Skeletal muscle satellite cell (primary cell): ENCODE results near the gene CUL3.
A peak's percentile ranks its signal among the peaks of the same experiment; 100 is the strongest.

Experiments used
- H3K27me3 ChIP-seq: 2 replicates; pipeline ENCODE4 v1.7.0; 2013; ENCODE audit warnings: low read length; ENCODE audit not compliant: control insufficient read depth, insufficient read depth
- H3K36me3 ChIP-seq: 2 replicates; pipeline ENCODE4 v1.7.0; 2013; ENCODE audit warnings: mild to moderate bottlenecking, control low read depth, low read length; ENCODE audit not compliant: insufficient read depth
- H3K4me1 ChIP-seq: 2 replicates; pipeline ENCODE4 v1.7.0; 2013; ENCODE audit warnings: low read length; ENCODE audit not compliant: control insufficient read depth, insufficient read depth
- H3K4me2 ChIP-seq: 2 replicates; pipeline ENCODE4 v1.7.0; 2013; ENCODE audit warnings: mild to moderate bottlenecking, low read length
- H3K4me3 ChIP-seq: 2 replicates; pipeline ENCODE4 v1.7.0; 2013; ENCODE audit warnings: low read length
- H3K9ac ChIP-seq: 2 replicates; pipeline ENCODE4 v1.7.0; 2013; ENCODE audit warnings: mild to moderate bottlenecking, low read depth, low read length, moderate library complexity
- H3K9me3 ChIP-seq: replicated peaks from 2 replicates; pipeline ENCODE4 v1.7.0; 2013; ENCODE audit warnings: mild to moderate bottlenecking, control low read depth, low read length

CUL3 gene

DNA sequence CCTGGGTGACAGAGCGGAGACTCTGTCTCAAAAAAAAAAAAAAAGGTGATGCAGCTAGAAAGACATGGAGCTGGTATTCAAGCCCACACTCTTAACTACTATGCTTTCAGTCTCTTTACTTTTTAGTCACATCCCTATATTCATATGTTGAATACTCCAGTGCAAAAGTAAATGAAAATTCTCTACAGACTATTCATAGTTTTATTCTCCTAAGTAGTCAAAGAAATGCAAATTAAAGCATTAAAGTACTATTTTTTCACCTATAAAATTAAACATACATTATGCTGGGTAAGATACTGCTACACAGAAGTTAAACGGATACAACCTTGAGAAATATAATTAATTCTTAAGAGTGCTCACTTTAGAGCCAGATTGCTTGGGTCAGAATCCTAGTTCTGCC lies 7.6 kb downstream of the CUL3 start:
- H3K36me3 ChIP-seq = no peaks in the 10 kb centered on the region
- H3K4me3 ChIP-seq = no peak overlapping the region
- H3K9me3 ChIP-seq = no peaks in the 10 kb centered on the region
- H3K9ac ChIP-seq = no peak overlapping the region
- no peak overlapping the region for H3K4me2 ChIP-seq
- no peaks in the 10 kb centered on the region for H3K27me3 ChIP-seq
- peaks cover 9% of the 10 kb centered on the region for H3K4me1 ChIP-seq

DNA sequence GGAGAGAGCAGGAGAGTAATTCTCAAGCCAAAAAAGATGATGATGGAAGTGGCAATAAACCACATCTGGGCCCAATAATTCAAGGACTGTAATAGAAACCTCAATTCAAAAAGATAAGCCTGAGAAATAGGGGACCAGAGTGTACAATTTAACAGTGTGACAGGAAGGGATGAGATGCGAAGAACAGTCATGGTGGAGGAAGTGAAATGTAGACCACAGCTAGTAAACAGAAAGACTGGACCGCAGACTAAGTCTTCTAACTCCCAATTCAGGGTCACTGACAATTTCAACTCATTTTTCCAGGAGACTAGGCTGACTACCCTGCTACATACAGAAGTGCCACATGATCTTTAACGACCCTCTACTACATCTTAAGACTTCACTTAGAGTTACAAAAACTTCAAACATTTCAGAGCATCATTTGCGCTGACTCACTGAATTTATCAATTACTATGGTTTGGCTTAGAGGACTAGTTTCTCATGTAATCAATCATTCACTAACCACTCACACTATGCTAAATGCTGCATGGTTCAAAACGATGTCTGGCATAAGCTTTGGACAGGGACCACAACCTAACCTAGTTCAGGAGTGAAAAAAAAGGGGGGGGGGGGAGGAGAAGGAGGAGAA lies 9.0 kb downstream of the CUL3 start:
- H3K9me3 ChIP-seq = no peaks in the 10 kb centered on the region
- H3K4me1 ChIP-seq = peaks cover 9% of the 10 kb centered on the region
- H3K27me3 ChIP-seq = no peaks in the 10 kb centered on the region
- no peak overlapping the region for H3K4me3 ChIP-seq
- H3K9ac ChIP-seq = no peak overlapping the region
- no peak overlapping the region for H3K4me2 ChIP-seq
- H3K36me3 ChIP-seq = no peaks in the 10 kb centered on the region

DNA sequence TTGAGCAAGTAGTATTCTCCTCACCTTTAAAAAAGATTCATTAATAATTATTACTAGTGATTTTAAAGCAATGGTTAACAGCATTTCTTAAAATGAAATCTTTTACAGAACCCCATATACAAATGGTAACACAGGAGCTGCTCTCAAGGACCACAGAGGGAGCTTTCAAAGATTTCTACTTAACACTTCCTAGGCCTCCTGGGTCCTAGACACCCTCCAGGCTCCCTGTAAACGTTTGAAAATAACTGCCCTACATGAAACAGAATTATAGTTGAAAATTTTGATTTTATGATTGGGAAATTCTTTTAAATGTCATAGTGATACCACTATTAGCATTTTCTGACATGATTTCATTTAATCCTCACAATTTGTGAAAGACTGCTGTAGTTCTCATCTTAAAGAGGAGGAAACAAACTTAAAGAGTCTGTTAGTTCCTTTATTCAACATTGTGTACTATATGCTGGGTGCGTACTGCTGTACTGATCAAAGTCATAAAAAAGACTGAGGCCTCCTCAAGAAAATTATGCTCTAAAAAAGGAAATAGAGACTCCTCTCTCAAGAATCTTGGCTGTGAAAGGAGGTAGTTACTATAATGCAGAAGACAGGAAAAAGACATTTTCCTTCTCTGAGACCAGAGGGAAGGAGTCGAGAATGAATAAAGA lies 10.6 kb downstream of the CUL3 start:
- H3K27me3 ChIP-seq = no peaks in the 10 kb centered on the region
- H3K4me2 ChIP-seq = no peak overlapping the region
- H3K4me1 ChIP-seq = peaks cover 16% of the 10 kb centered on the region
- H3K4me3 ChIP-seq = no peak overlapping the region
- no peaks in the 10 kb centered on the region for H3K36me3 ChIP-seq
- no peak overlapping the region for H3K9ac ChIP-seq
- H3K9me3 ChIP-seq = no peaks in the 10 kb centered on the region

DNA sequence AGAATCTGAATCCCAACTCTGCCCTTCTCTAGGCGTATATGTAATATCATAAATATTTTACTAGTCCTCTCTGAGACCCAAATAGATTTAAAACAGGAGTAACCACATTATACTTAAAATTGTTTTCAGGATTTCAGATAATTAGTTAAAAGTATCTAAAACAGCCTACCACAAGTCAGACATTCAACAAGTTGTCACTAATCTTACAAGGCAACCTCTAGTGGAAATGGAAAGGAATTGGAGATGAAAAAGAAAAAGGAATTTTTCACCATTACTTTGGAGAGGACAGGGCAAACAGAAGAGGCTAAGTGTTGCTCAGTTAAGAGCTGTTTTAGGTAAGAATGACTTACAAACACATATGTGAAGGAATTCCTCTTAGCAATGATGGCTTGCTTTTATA lies 11.4 kb downstream of the CUL3 start:
- Histone ChIP-seq H3K27me3 (no peaks in the 10 kb centered on the region), H3K4me1 (peaks cover 17% of the 10 kb centered on the region), H3K4me2 (no peak overlapping the region), H3K9me3 (no peaks in the 10 kb centered on the region), H3K9ac (no peak overlapping the region), H3K4me3 (no peak overlapping the region), H3K36me3 (no peaks in the 10 kb centered on the region)

DNA sequence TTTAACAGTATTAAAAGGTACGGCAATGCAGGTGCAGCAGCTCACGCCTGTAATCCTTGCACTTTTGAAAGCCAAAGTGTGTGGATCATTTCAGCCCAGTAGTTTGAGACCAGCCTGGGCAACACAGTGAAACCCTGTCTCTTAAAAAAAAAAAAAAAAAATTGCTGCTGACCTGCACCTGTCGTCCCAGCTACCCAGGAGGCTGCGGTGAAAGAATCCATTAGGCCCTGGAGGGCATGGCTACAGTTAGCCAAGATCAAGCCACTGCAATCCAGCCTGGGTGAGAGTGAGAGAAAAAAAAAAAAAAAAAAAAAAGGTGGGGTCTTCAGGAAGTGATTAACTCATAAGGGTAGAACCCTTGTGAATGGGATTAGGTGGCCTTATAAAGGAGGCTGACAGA lies 12.8 kb downstream of the CUL3 start:
- H3K4me3 ChIP-seq = no peak overlapping the region
- peaks cover 17% of the 10 kb centered on the region for H3K4me1 ChIP-seq
- H3K36me3 ChIP-seq = no peaks in the 10 kb centered on the region
- H3K4me2 ChIP-seq = no peak overlapping the region
- no peaks in the 10 kb centered on the region for H3K9me3 ChIP-seq
- H3K27me3 ChIP-seq = no peaks in the 10 kb centered on the region
- no peak overlapping the region for H3K9ac ChIP-seq

DNA sequence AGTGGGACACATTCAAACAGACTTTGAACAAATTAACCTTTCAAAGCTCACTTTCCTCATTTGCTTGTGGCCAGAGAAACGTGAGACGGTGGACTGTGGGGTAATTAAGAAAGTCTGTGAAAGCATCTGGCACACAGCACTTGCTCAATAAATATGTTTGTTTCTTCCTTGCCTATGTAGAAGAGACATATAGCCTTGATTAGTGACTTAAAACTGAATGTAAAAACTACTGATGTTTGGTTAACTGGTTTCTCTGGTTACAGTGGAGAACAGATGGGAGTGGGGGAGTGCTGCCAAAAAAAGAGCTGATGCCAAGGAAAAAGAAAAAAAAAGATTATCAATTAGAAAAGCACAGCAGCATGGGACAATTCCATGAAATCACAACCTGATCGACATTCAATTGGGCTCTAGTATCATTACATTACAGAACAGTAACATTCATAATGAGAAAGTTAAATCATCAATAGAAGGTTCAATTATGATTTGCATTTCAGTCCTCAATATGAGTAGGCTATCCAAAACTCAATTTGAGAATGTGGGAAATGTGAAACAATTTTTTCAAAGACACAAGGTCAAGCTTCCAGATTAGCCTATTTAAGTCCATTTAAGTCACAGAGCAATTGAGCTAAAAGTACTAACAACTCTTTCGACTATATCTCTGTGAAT lies 14.7 kb downstream of the CUL3 start:
- Histone ChIP-seq H3K36me3 (peaks cover 8% of the 10 kb centered on the region), H3K4me1 (peaks cover 20% of the 10 kb centered on the region), H3K27me3 (no peaks in the 10 kb centered on the region), H3K4me3 (peak overlapping the region; percentile 10), H3K9ac (no peak overlapping the region), H3K9me3 (peaks cover 4% of the 10 kb centered on the region), H3K4me2 (peak overlapping the region; percentile 5)

DNA sequence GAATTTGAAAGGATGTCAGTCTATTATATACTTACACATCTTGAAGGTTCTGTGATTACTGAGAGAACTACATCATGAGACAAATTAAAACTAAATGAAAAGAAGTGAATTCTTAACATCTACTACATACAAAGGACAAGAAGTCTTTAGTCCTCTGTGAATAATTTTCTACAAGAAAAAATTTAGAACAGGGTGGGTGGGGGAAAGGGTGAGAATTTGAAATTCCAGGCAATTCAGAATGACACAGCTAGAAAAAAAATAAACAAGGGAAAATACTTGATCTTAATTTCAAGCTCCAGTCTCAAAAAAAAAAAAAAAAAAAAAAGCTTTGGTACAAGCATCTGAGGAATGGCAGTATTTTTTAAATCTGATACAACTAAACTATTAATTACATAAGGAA lies 15.5 kb downstream of the CUL3 start:
- no peaks in the 10 kb centered on the region for H3K27me3 ChIP-seq
- H3K9me3 ChIP-seq = peaks cover 4% of the 10 kb centered on the region
- peak overlapping the region; percentile 34 for H3K4me2 ChIP-seq
- peak overlapping the region; percentile 37 for H3K9ac ChIP-seq
- H3K4me1 ChIP-seq = peaks cover 24% of the 10 kb centered on the region
- peaks cover 8% of the 10 kb centered on the region for H3K36me3 ChIP-seq
- no peak overlapping the region for H3K4me3 ChIP-seq

DNA sequence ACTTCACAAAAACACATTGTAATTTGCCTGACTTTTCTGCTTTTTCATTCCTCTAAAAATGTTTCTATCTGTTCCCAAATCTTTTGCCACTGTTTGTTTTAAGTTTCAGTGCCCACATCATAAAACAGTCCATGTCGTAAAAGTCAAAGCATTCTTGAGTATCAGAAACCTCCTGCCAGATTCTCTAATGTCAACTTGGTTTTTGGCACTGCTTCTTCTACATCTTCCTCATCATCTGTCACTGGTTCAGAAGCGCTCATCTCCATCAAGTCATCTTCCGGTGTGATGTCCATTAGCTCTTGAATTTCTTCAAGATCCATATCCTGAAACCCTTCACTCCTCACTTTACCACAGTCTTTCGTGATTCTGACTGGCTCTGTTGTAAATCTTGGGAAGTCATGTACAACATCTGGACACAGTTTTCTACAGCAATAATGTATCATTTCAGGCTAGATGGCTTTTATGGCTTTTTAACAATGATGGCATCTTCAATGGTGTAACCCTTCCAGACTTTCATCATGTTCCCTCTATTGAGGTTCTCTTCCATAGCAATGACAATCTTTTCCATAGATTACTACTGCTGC lies 19.6 kb downstream of the CUL3 start:
- Histone ChIP-seq H3K4me3 (no peak overlapping the region), H3K36me3 (peaks cover 8% of the 10 kb centered on the region), H3K9ac (no peak overlapping the region), H3K27me3 (no peaks in the 10 kb centered on the region), H3K4me1 (peaks cover 47% of the 10 kb centered on the region), H3K4me2 (no peak overlapping the region), H3K9me3 (peaks cover 4% of the 10 kb centered on the region)

DNA sequence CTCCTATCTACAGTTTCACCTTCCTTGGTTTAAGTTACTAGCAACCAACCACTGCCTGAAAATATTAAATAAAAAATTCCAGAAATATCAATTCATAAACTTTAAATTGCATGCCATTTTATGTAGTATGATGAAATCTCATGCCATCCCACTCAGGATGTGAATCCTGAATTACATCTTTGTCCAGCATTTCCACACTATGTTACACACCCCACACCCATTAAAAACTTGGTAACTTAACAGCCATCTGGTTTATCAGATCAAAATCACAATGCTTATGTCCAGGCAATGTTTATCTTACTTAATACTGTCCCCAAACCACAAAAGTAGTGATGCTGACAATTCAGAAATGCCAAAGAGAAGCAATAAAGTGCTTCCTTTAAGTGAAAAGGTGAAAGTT lies 21.6 kb downstream of the CUL3 start:
- Histone ChIP-seq H3K4me2 (no peak overlapping the region), H3K9ac (no peak overlapping the region), H3K9me3 (peaks cover 4% of the 10 kb centered on the region), H3K36me3 (peaks cover 8% of the 10 kb centered on the region), H3K4me3 (no peak overlapping the region), H3K27me3 (no peaks in the 10 kb centered on the region), H3K4me1 (peaks cover 31% of the 10 kb centered on the region)

DNA sequence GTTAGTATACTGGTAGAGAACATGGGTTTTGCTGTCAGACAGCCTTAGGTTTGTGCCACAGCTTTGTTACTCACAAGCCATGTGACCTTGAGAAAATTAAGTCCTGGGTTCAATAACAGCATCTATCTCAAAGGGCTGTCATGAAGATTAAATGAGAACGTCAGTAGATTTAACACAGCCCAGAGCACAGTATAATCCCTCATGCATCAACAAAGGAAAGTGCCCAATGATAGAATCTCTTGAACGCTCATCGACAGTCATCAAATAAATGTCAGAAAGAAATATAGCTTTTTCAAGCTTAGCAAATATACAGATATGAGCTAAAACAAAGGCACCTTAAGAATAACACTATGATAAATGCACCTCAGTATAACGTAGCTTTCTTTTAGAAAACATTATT lies 22.3 kb downstream of the CUL3 start:
- no peak overlapping the region for H3K4me3 ChIP-seq
- H3K9me3 ChIP-seq = peaks cover 4% of the 10 kb centered on the region
- H3K27me3 ChIP-seq = no peaks in the 10 kb centered on the region
- H3K36me3 ChIP-seq = peaks cover 8% of the 10 kb centered on the region
- no peak overlapping the region for H3K4me2 ChIP-seq
- H3K4me1 ChIP-seq = peaks cover 31% of the 10 kb centered on the region
- no peak overlapping the region for H3K9ac ChIP-seq

DNA sequence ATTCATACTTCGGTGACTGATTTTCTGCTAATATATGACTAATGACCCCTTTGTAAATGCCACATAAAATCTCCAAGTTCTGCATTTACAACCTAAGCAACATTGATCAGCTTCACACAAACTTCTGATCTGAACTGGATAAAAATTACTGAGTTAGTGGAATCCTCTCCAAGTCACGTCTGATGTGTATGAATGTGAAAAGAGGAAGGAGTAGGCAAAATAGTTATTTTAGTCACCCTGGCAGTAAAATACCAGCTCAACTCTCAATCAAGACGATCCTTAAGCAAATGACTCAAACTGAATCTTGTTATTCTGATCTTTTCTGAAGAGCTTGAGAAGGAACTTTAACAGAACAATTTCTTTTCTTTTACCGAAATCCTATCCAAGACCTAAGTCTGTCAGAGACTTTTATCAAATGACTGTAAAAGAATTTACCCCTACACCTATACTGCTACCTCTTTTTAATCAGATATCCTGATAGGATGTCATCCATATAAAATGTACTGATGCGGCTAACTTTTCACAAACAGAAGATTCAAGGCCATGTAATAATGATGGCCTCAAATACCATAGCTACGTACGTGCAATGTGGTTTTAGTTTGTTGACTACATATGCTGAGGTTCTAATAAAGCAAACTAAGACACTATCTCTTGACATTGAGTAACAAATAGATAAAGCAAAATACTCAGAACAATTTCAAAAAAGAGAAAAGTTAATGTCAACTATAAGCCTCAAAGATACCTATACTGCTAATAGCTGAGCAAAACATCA lies 23.7 kb downstream of the CUL3 start:
- H3K9me3 ChIP-seq = no peaks in the 10 kb centered on the region
- peaks cover 34% of the 10 kb centered on the region for H3K4me1 ChIP-seq
- H3K27me3 ChIP-seq = no peaks in the 10 kb centered on the region
- H3K4me3 ChIP-seq = no peak overlapping the region
- no peak overlapping the region for H3K9ac ChIP-seq
- H3K4me2 ChIP-seq = peak overlapping the region; percentile 16
- peaks cover 3% of the 10 kb centered on the region for H3K36me3 ChIP-seq
